Adrenal gland (tissue), 5 donors: ENCODE results near the gene FGF21.

Source experiments
- CTCF ChIP-seq, 6 experiments: fragments of 450-650 bp in 4 of 6; fragments of 200-600 bp in 2 of 6; sonication (generic) in 1 of 6; IDR thresholded peaks; 1 replicate in 5 of 6; 2 replicates in 1 of 6; pipeline versions ENCODE4 v1.5.1 to v1.8.0; 2016 to 2021; ENCODE audit warnings: antibody characterized with exemption in 6 of 6, mild to moderate bottlenecking in 2 of 6, moderate library complexity in 1 of 6
- POLR2A ChIP-seq, 2 donors: fragments of 450-650 bp; IDR thresholded peaks; one replicate each; pipeline ENCODE4 v1.6.1; 2017; ENCODE audit warnings: antibody characterized with exemption in 2 of 2, mild to moderate bottlenecking in 2 of 2, moderate library complexity in 1 of 2
- donor health status: DM: no; HTN: no; CAD: no.

DNA sequence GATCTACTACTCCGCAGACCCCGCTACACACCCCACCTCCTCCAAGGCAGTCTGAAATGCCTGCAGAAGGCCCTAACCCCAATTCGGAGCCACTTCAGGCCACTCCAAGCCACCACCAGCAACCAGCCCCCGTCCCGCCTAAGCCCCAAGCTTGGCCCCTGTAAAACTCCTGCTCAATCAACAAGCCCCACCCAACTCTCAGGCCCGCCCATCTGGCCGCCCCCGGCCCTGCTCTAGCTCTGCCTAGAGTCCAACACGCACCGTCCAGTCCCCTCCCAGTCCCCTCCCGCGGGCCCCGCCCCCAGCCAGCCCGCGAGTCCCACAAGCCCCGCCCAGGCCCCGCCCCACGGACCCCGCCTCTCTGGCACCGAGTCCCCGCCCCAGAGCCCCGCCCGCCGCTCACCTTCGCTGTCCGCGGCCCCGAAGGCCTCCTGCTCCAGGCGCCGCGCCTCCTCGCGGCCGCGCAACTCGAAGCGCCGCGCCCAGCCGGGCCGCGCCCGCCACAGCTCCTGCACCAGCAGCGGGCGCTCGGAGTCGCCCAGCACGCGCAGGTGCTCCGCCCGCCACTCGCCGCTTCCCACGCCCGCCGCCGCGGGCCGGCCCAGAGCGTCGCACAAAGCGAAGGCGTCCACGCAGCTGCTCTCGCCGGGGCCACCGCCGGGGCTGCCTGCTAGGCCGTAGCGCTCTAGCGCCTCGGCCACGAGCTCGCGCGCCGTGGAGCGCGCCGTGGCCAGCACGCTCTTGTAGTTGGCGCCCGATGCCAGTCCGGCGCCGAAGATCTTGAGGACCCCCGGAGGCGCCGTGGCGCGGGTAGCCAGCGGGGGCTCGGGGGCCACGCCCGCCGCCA is 16.5 kb upstream of the FGF21 start:
- peak in 3 of 6 experiments; percentile 38 to 72 (median 60) for TF ChIP-seq CTCF (IDR thresholded peaks at IDR 0.05)
- peak in 1 of 2 donors; percentile 71 for TF ChIP-seq POLR2A (IDR thresholded peaks at IDR 0.05)
